Measurements from ENCODE around the gene PDE8B.

DNA sequence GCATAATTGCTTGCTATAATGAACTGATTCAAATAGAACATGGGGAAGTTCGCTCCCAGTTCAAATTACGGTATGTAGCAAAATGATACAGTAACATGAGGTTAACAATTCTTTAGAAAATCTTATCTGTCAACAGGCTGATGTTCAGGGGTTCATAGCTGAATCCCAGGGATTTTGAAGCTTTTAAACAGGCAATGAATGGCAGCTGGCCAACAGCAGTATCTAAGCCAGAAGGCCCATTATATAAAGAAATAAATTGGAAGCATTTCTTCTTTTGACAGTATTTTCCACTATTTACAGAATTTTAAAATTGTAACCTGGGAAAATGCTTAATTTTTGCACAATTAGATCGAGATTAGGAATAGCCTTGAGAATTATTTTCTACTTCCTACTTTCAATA, 126.8 kb downstream of the PDE8B start:
- no peak for TF ChIP-seq EZH2 (IDR thresholded peaks at IDR 0.05; ENCODE audit: insufficient read depth, low read length)
- TF ChIP-seq, protein P1, sequence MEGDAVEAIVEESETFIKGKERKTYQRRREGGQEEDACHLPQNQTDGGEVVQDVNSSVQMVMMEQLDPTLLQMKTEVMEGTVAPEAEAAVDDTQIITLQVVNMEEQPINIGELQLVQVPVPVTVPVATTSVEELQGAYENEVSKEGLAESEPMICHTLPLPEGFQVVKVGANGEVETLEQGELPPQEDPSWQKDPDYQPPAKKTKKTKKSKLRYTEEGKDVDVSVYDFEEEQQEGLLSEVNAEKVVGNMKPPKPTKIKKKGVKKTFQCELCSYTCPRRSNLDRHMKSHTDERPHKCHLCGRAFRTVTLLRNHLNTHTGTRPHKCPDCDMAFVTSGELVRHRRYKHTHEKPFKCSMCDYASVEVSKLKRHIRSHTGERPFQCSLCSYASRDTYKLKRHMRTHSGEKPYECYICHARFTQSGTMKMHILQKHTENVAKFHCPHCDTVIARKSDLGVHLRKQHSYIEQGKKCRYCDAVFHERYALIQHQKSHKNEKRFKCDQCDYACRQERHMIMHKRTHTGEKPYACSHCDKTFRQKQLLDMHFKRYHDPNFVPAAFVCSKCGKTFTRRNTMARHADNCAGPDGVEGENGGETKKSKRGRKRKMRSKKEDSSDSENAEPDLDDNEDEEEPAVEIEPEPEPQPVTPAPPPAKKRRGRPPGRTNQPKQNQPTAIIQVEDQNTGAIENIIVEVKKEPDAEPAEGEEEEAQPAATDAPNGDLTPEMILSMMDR (IDR thresholded peaks at IDR 0.05; ENCODE audit: insufficient read depth, low read depth, low read length) = no peak
